Thyroid gland (tissue), 4 donors: ENCODE results near the gene TMEM132D.

Source experiments
- CTCF ChIP-seq, 6 experiments: fragments of 200-600 bp in 3 of 6; fragments of 450-650 bp in 3 of 6; sonication (generic) in 3 of 6; IDR thresholded peaks; one replicate each; pipeline ENCODE4 v1.5.1; 2016 to 2019; ENCODE audit warnings: antibody characterized with exemption in 6 of 6, mild to moderate bottlenecking in 2 of 6, inconsistent platforms in 1 of 6, moderate library complexity in 1 of 6
- POLR2A ChIP-seq, 2 donors: fragments of 450-650 bp; IDR thresholded peaks; one replicate each; pipeline ENCODE4 v1.6.1; 2017; ENCODE audit warnings: antibody characterized with exemption in 2 of 2, mild to moderate bottlenecking in 2 of 2, moderate library complexity in 1 of 2

- no peak for TF ChIP-seq CTCF (IDR thresholded peaks at IDR 0.05)
- TF ChIP-seq POLR2A (IDR thresholded peaks at IDR 0.05) = no peak
Observed at GRCh38 chr12:129675496-129675895, 228.3 kb downstream of the TMEM132D start.
